Amniotic stem cell (primary cell): ENCODE data around the gene LTBP1.
A peak's percentile ranks its signal among the peaks of the same experiment; 100 is the strongest.
"Not testable (repeated sequence)": the region's sequence is repeated elsewhere in the genome, so short reads cannot be mapped to it uniquely, and the experiment has no call there.

Source experiments
- DNase-seq: peaks from one replicate; lab custom pipeline; 2025; lab: John Stamatoyannopoulos, UW

Gene LTBP1

GRCh38 chr2:33433279-33434235, 486.8 kb downstream of the LTBP1 start:
- DNase-seq: no peak

DNA sequence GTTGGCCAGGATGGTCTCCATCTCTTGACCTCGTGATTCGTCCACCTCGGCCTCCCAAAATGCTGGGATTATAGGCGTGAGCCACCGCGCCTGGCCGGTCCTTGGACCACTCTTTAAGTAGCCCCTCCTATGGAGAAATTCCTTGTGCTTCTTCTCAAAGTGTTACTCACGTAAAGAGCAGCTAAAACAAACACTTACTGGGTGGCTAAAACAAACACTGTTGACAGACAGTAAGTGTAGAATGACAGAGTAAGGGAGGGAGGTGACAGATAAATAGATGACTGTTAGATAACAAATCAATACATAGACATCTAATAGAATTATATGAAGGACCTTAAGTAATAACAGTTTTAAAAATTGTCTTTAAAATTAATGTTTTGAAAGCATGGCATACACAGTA, 488.8 kb downstream of the LTBP1 start:
- no peak for DNase-seq

GRCh38 chr2:33436083-33436482, 489.3 kb downstream of the LTBP1 start:
- DNase-seq: no peak

- peak; percentile 36 for DNase-seq
Measured at GRCh38 chr2:33437297-33437696, 490.5 kb downstream of the LTBP1 start.

DNA sequence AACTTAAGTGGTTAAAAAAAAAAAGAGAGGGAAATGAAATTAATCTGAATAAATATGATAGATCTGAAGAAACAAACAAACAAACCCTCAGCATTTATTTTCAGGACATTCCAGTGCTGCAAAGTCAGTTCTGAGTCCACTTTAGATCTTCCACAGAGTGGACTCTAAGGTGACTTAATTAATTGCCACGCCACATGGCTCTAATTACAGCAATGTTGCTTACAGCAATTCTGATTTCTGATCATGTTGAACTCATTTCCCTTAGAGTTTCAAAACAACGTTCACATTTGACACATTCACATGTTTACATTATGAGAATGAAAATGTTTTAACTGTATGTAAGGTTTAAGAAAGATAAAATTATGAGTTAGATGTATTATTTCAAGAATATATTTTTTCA, 491.1 kb downstream of the LTBP1 start:
- no peak for DNase-seq

GRCh38 chr2:33441235-33441810, 494.6 kb downstream of the LTBP1 start:
- DNase-seq: peak; percentile 46

GRCh38 chr2:33442052-33442451, 495.3 kb downstream of the LTBP1 start:
- not testable (repeated sequence) for DNase-seq

DNA sequence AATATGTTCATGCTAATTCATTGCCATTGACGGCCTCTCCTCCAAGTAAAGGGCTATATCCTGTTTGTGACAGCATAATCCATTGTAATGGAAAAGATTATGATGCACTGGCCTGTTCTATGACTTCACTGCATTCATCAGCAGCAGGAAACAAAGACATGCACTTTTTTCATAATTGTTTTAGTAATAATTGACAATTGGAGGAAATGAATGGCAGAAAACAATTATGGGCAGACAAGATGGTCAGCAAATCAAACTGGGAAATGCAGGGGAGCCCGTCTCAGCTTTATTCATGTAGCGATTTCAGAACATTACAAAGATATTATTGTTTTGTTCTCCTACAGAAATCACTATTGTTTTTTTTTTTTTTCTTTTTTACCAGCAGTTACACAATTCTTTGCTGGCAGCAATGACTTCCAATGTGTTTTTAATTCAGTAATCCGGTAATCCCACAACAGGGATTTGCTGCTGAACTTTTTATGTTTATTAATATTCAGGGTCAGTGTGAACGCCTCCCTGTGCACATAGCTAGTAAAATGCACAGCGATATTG, 495.9 kb downstream of the LTBP1 start:
- no peak for DNase-seq

DNA sequence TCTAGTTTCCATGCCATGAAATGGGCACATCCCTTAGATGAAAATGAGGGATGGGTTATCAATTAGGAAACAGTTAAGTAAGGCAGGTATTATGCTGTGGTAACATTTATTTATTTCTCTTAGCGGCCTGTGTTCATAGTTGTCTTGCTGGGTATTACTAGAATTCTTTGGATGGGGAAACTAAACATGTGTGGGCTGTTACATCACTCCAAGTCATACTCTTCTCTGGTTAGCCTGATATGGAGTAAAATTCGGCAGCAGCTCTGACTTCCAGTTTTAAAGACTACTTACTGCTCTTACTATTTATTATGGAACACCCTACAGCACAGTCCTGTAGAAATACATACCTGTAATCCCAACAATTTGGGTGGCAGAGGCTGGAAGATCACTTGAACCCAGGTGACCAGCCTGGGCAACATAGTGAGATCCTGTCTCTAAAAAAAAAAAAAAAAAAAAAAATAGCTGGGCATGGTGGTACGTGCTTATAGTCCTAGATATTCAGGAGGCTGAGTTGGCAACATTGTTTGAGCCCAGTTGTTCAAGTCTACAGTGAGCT, 496.6 kb downstream of the LTBP1 start:
- no peak for DNase-seq

DNA sequence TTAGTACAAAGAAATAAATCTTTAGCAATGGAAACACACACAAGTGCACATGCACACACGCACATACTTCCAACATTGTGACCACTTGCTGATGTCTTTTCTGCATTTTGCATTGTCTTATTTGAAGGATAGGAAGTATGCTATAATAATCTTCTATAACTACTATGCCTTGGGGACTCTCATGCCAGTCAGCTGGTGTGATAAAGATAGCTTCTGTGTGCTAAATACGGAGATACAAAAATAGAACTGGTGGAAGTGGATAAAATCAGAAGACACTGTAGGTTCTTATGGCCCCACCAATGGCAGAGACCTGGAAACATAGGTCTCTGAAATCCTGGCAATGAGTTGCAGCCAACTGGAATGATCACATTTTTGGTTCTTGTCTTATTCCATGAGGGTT, 498.2 kb downstream of the LTBP1 start:
- no peak for DNase-seq

- DNase-seq: no peak
Measured at GRCh38 chr2:33448220-33448899, 501.6 kb downstream of the LTBP1 start.
